Measurements from ENCODE around the gene KCND3.

KCND3 gene

GRCh38 chr1:111988743-111989453 is 570 bp downstream of the KCND3 start:
- no peak for DNase-seq (ENCODE audit: low read depth in 2 of 3, low spot score in 1 of 3)

- no peak for DNase-seq (ENCODE audit: low read depth in 2 of 3, low spot score in 1 of 3)
These were observed 1.1 kb downstream of the KCND3 start for GRCh38 chr1:111988377-111988742.

GRCh38 chr1:111987502-111987901 is 2.0 kb downstream of the KCND3 start:
- no peak for DNase-seq (ENCODE audit: low read depth in 2 of 3, low spot score in 1 of 3)

GRCh38 chr1:111983500-111983899 is 6.0 kb downstream of the KCND3 start:
- no peak for DNase-seq (ENCODE audit: low read depth in 2 of 3, low spot score in 1 of 3)

GRCh38 chr1:111982428-111982827 is 7.0 kb downstream of the KCND3 start:
- DNase-seq (ENCODE audit: low read depth in 2 of 3, low spot score in 1 of 3), result no peak

GRCh38 chr1:111981871-111982270 is 7.6 kb downstream of the KCND3 start:
- DNase-seq (ENCODE audit: low read depth in 2 of 3, low spot score in 1 of 3), result no peak

GRCh38 chr1:111981090-111981489 is 8.4 kb downstream of the KCND3 start:
- no peak for DNase-seq (ENCODE audit: low read depth in 2 of 3, low spot score in 1 of 3)

GRCh38 chr1:111980686-111981085 is 8.8 kb downstream of the KCND3 start:
- no peak for DNase-seq (ENCODE audit: low read depth in 2 of 3, low spot score in 1 of 3)

- DNase-seq (ENCODE audit: low read depth in 2 of 3, low spot score in 1 of 3), result no peak
These were observed 10.8 kb downstream of the KCND3 start for GRCh38 chr1:111978695-111979094.

GRCh38 chr1:111977378-111977777 is 12.1 kb downstream of the KCND3 start:
- no peak for DNase-seq (ENCODE audit: low read depth in 2 of 3, low spot score in 1 of 3)

GRCh38 chr1:111976842-111977241 is 12.6 kb downstream of the KCND3 start:
- no peak for DNase-seq (ENCODE audit: low read depth in 2 of 3, low spot score in 1 of 3)

GRCh38 chr1:111976332-111976731 is 13.1 kb downstream of the KCND3 start:
- DNase-seq (ENCODE audit: low read depth in 2 of 3, low spot score in 1 of 3), result no peak

- no peak for DNase-seq (ENCODE audit: low read depth in 2 of 3, low spot score in 1 of 3)
These were observed 16.2 kb downstream of the KCND3 start for GRCh38 chr1:111973150-111973790.

- no peak for DNase-seq (ENCODE audit: low read depth in 2 of 3, low spot score in 1 of 3)
These were observed 18.1 kb downstream of the KCND3 start for GRCh38 chr1:111971396-111971795.

- DNase-seq (ENCODE audit: low read depth in 2 of 3, low spot score in 1 of 3), result no peak
These were observed 21.0 kb downstream of the KCND3 start for GRCh38 chr1:111968511-111968910.

- DNase-seq (ENCODE audit: low read depth in 2 of 3, low spot score in 1 of 3), result no peak
These were observed 21.6 kb downstream of the KCND3 start for GRCh38 chr1:111967886-111968285.

- no peak for DNase-seq (ENCODE audit: low read depth in 2 of 3, low spot score in 1 of 3)
These were observed 22.3 kb downstream of the KCND3 start for GRCh38 chr1:111967067-111967690.

GRCh38 chr1:111965781-111966443 is 23.6 kb downstream of the KCND3 start:
- no peak for DNase-seq (ENCODE audit: low read depth in 2 of 3, low spot score in 1 of 3)

GRCh38 chr1:111963985-111964738 is 25.3 kb downstream of the KCND3 start:
- no peak for DNase-seq (ENCODE audit: low read depth in 2 of 3, low spot score in 1 of 3)

- DNase-seq (ENCODE audit: low read depth in 2 of 3, low spot score in 1 of 3), result no peak
These were observed 27.5 kb downstream of the KCND3 start for GRCh38 chr1:111961773-111962565.

All from stimulated activated CD4-positive, alpha-beta T cell treated with anti-CD3 and anti-CD28 coated beads, Interleukin-12 subunit alpha, Interleukin-12 subunit beta, amount 100 ng/mL, for 48 hours (primary cell).